PFSK-1 (cell line): ENCODE measurements around the gene SPG11.

Experiments
- FOXP2 ChIP-seq: optimal IDR thresholded peaks from 2 replicates; pipeline ENCODE3; 2011; ENCODE audit warnings: borderline replicate concordance, control low read depth, inconsistent platforms; ENCODE audit not compliant: insufficient read depth; ENCODE audit errors: extremely low read length, extremely low read depth
- POLR2AphosphoS5 ChIP-seq: IDR thresholded peaks from 2 replicates; pipeline ENCODE4 v1.6.1; 2012; ENCODE audit warnings: low read depth, mild to moderate bottlenecking, control low read depth, low read length, moderate library complexity
- SIN3A ChIP-seq: IDR thresholded peaks from 2 replicates; pipeline ENCODE4 v1.6.1; 2012; ENCODE audit warnings: mild to moderate bottlenecking, low read length, moderate library complexity, borderline replicate concordance; ENCODE audit not compliant: insufficient read depth
- TAF1 ChIP-seq: IDR thresholded peaks from 2 replicates; pipeline ENCODE4 v1.6.1; 2012; ENCODE audit warnings: low read length, control low read depth, borderline replicate concordance; ENCODE audit not compliant: insufficient read depth
- TF ChIP-seq, protein P1 (sequence below), 2 experiments: IDR thresholded peaks; 2 replicates each; pipeline versions ENCODE4 v1.6.1 to v1.8.0; 2011 to 2012; ENCODE audit warnings: low read depth in 2 of 2, low read length in 2 of 2, control low read depth in 1 of 2, inconsistent platforms in 1 of 2, mild to moderate bottlenecking in 1 of 2, moderate library complexity in 1 of 2; ENCODE audit not compliant: insufficient read depth in 1 of 2

GRCh38 chr15:44593042-44593736 lies 70.3 kb downstream of the SPG11 start:
- TF ChIP-seq POLR2AphosphoS5 (no peak), TAF1 (no peak), SIN3A (no peak), FOXP2 (no peak)
- TF ChIP-seq, protein P1, sequence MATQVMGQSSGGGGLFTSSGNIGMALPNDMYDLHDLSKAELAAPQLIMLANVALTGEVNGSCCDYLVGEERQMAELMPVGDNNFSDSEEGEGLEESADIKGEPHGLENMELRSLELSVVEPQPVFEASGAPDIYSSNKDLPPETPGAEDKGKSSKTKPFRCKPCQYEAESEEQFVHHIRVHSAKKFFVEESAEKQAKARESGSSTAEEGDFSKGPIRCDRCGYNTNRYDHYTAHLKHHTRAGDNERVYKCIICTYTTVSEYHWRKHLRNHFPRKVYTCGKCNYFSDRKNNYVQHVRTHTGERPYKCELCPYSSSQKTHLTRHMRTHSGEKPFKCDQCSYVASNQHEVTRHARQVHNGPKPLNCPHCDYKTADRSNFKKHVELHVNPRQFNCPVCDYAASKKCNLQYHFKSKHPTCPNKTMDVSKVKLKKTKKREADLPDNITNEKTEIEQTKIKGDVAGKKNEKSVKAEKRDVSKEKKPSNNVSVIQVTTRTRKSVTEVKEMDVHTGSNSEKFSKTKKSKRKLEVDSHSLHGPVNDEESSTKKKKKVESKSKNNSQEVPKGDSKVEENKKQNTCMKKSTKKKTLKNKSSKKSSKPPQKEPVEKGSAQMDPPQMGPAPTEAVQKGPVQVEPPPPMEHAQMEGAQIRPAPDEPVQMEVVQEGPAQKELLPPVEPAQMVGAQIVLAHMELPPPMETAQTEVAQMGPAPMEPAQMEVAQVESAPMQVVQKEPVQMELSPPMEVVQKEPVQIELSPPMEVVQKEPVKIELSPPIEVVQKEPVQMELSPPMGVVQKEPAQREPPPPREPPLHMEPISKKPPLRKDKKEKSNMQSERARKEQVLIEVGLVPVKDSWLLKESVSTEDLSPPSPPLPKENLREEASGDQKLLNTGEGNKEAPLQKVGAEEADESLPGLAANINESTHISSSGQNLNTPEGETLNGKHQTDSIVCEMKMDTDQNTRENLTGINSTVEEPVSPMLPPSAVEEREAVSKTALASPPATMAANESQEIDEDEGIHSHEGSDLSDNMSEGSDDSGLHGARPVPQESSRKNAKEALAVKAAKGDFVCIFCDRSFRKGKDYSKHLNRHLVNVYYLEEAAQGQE (IDR thresholded peaks at IDR 0.05; ENCODE audit: insufficient read depth in 1 of 2, low read depth in 2 of 2, low read length in 2 of 2), result no peak
